CD4-positive, alpha-beta T cell (primary cell): ENCODE results near the gene OR2AT4. TPM values are rescaled to one million over a fixed set of nuclear protein-coding genes. Genes with fewer than 3 reads are reported as not detected.

Source experiments
- ATAC-seq: fragments of 200-7000 bp; cut with Tn5 transposase; one replicate; pipeline ENCODE4 v1.10.0; 2022; ENCODE audit warnings: mild to moderate bottlenecking; ENCODE audit not compliant: poor library complexity
- CTCF ChIA-PET: fragments of 350-600 bp; sonication (Branson Sonifier 250); formaldehyde crosslinking; loops from one replicate; lab custom pipeline; 2021; ENCODE audit warnings: antibody characterized with exemption, inconsistent platforms; lab: Charles Lee
- POLR2A ChIA-PET: fragments of 350-600 bp; sonication (Branson Sonifier 250); formaldehyde crosslinking; loops from one replicate; lab custom pipeline; 2021; ENCODE audit warnings: antibody characterized with exemption, inconsistent platforms; lab: Charles Lee
- DNase-seq, 14 experiments: peaks; one replicate each; pipeline ENCODE4 v3.0.0-alpha.2; 2013 to 2020; ENCODE audit warnings: mixed read lengths in 2 of 14
- H3K27ac ChIP-seq, 2 donors: one replicate each; pipeline versions ENCODE4 v1.5.1 to v1.7.0; 2013; ENCODE audit warnings: low read length in 2 of 2, low read depth in 1 of 2, mild to moderate bottlenecking in 1 of 2
- H3K27me3 ChIP-seq, 2 experiments: 1 replicate in 1 of 2; 2 replicates in 1 of 2; pipeline versions ENCODE4 v1.6.1 to v1.7.0; 2013; ENCODE audit warnings: low read length in 2 of 2, control low read depth in 1 of 2, mild to moderate bottlenecking in 1 of 2, moderate library complexity in 1 of 2; ENCODE audit not compliant: insufficient read depth in 2 of 2, control insufficient read depth in 1 of 2
- H3K36me3 ChIP-seq: one replicate; pipeline ENCODE4 v1.6.1; 2013; ENCODE audit warnings: low read length, control low read depth; ENCODE audit not compliant: insufficient read depth
- H3K4me1 ChIP-seq: one replicate; pipeline ENCODE4 v1.6.1; 2013; ENCODE audit warnings: low read length, control low read depth; ENCODE audit not compliant: insufficient read depth
- H3K4me3 ChIP-seq: one replicate; pipeline ENCODE4 v1.5.1; 2013; ENCODE audit warnings: mild to moderate bottlenecking, low read length, moderate library complexity
- H3K9me3 ChIP-seq, 2 experiments: 1 replicate in 1 of 2; 2 replicates in 1 of 2; pipeline versions ENCODE4 v1.6.1 to v1.7.0; 2013; ENCODE audit warnings: low read length in 2 of 2, mild to moderate bottlenecking in 2 of 2, control low read depth in 1 of 2, moderate library complexity in 1 of 2; ENCODE audit not compliant: control insufficient read depth in 1 of 2, insufficient read depth in 1 of 2
- H3K27ac Mint-ChIP-seq: one replicate; pipeline ENCODE4 v1.8.0; 2020; ENCODE audit warnings: mixed read lengths
- H3K27me3 Mint-ChIP-seq: one replicate; pipeline ENCODE4 v1.8.0; 2021; ENCODE audit warnings: mixed read lengths
- H3K36me3 Mint-ChIP-seq: one replicate; pipeline ENCODE4 v1.8.0; 2021; ENCODE audit warnings: low read depth, mixed read lengths
- H3K4me1 Mint-ChIP-seq: one replicate; pipeline ENCODE4 v1.8.0; 2021; ENCODE audit warnings: low read depth, mixed read lengths
- H3K4me3 Mint-ChIP-seq: one replicate; pipeline ENCODE4 v1.8.0; 2020; ENCODE audit warnings: mild to moderate bottlenecking, mixed read lengths
- H3K9me3 Mint-ChIP-seq: one replicate; pipeline ENCODE4 v1.8.0; 2020; ENCODE audit warnings: mixed read lengths
- CTCF ChIP-seq: fragments of 200-600 bp; IDR thresholded peaks from one replicate; pipeline ENCODE4 v1.8.0; 2022; ENCODE audit warnings: antibody characterized with exemption, mild to moderate bottlenecking
- intact Hi-C, 2 experiments: fragments of 100-400 bp; cut with DNase I in 1 of 2; cut with micrococcal nuclease in 1 of 2; formaldehyde crosslinking; loops; one replicate each; pipeline versions ENCODE4 v1.15.1 to v1.9.0; 2023 to 2025; cut with DNase I, micrococcal nuclease
- total RNA-seq, 174 experiments: library from RNA in 2 of 174; stranded (reverse) in 2 of 174; gene quantifications; one replicate each; pipeline ENCODE4 v1.2.3 and lab custom pipeline; 2021 to 2026

The OR2AT4 gene
- total RNA-seq, 2 experiments from 2014 or later = not detected

GRCh38 chr11:75135021-75135650, 38.5 kb upstream of the OR2AT4 start:
- Mint-ChIP-seq H3K27me3 (peaks cover 28% of the 10 kb centered on the region), H3K4me1 (no peaks in the 10 kb centered on the region), H3K9me3 (no peaks in the 10 kb centered on the region), H3K36me3 (no peaks in the 10 kb centered on the region), H3K4me3 (no peak overlapping the region), H3K27ac (no peak overlapping the region)
- Histone ChIP-seq H3K36me3 (no peaks in the 10 kb centered on the region), H3K9me3 (no peaks in the 10 kb centered on the region), H3K27me3 (peaks cover 0 to 5% of the 10 kb centered on the region in 2 experiments), H3K27ac (no peak overlapping the region), H3K4me1 (no peaks in the 10 kb centered on the region), H3K4me3 (no peak overlapping the region)
- no peak for TF ChIP-seq CTCF
- DNase-seq (no peak), ATAC-seq (no peak)
- ChIA-PET CTCF (interaction anchor here (0.6 to 1.6 kb wide), 3 partner anchors 70 to 511 kb away, joined by 4 to 5 read pairs (median 4); no protein-coding TSS in a partner anchor), POLR2A (no interaction called here)
- intact Hi-C loops = no loop called here

DNA sequence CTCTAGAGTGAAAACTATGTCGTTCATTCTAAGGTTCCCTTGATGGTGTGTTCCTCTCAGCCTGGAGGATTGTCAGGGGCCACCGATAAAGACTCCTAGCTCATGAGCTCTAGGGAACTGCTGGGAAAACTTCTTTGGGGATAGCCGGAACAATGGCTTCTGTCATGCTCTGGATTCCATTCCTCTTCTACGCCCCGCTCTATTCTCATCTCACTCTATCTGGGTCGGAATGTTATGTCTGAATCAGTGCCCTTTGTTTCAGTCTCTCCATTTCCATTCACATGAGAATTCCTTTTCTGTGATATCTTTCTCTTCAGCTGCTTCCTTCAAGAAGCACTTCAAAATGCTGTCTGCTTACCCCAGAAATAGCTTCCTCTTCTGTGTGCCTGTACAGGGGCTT, 37.3 kb upstream of the OR2AT4 start:
- ATAC-seq = no peak
- no peak overlapping the region for H3K27ac Mint-ChIP-seq
- no peak for DNase-seq
- H3K9me3 Mint-ChIP-seq = no peaks in the 10 kb centered on the region
- no peak for TF ChIP-seq CTCF
- Histone ChIP-seq H3K27ac (no peak overlapping the region), H3K9me3 (no peaks in the 10 kb centered on the region), H3K36me3 (no peaks in the 10 kb centered on the region), H3K4me3 (no peak overlapping the region), H3K27me3 (peaks cover 0 to 5% of the 10 kb centered on the region in 2 experiments), H3K4me1 (no peaks in the 10 kb centered on the region)
- ChIA-PET CTCF (interaction anchor here (1.1 kb wide), 1 partner anchor 11 kb away, joined by 3 read pairs; no protein-coding TSS in a partner anchor), POLR2A (no interaction called here)
- intact Hi-C loops = no loop called here
- no peaks in the 10 kb centered on the region for H3K36me3 Mint-ChIP-seq
- H3K27me3 Mint-ChIP-seq = peaks cover 33% of the 10 kb centered on the region
- H3K4me1 Mint-ChIP-seq = no peaks in the 10 kb centered on the region
- H3K4me3 Mint-ChIP-seq = no peak overlapping the region

DNA sequence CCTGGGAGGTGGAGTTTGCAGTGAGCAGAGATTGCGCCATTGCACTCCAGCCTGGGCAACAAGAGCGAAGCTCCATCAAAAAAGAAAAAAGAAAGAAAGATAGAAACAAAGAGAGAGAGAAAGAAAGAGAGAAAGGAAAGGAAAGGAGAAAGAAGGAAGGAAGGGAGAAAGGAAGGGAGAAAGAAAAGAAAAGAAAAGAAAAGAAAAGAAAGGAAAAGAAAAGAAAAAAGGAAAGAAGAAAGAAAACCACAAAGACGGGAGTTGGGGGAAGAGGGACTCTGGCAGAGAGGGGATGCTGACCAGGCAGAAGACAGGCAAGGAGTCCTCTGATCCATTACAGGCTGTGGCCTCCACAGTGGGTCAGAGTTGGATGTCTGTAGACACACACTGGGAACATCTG, 35.4 kb upstream of the OR2AT4 start:
- H3K36me3 Mint-ChIP-seq = no peaks in the 10 kb centered on the region
- H3K27ac Mint-ChIP-seq = no peak overlapping the region
- CTCF ChIA-PET = no interaction called here
- Histone ChIP-seq H3K4me1 (no peaks in the 10 kb centered on the region), H3K36me3 (no peaks in the 10 kb centered on the region), H3K27ac (no peak overlapping the region), H3K27me3 (peaks cover 4 to 14% of the 10 kb centered on the region in 2 experiments), H3K4me3 (no peak overlapping the region), H3K9me3 (no peaks in the 10 kb centered on the region)
- DNase-seq (no peak), ATAC-seq (no peak)
- H3K4me3 Mint-ChIP-seq = no peak overlapping the region
- POLR2A ChIA-PET = no interaction called here
- intact Hi-C loops = no loop called here
- H3K27me3 Mint-ChIP-seq = peaks cover 46% of the 10 kb centered on the region
- no peaks in the 10 kb centered on the region for H3K9me3 Mint-ChIP-seq
- no peak for TF ChIP-seq CTCF
- no peaks in the 10 kb centered on the region for H3K4me1 Mint-ChIP-seq
